ENCODE results near the gene VPS4B. TPM values are rescaled to one million over a fixed set of nuclear protein-coding genes. Genes with fewer than 3 reads are reported as not detected.

VPS4B gene
- total RNA-seq, 6 donors from 2014 or later = 24.1 to 63.7 (median 37.9) TPM

GRCh38 chr18:63350230-63350629, 72.0 kb downstream of the VPS4B start:
- no peaks in the 10 kb centered on the region for H3K9me3 ChIP-seq
- WGBS, 2 donors = 49 to 50% methylated on average over 2 of the region's 2 CpGs
- DNase-seq = no peak
- H3K27ac ChIP-seq = no peak overlapping the region
- H3K27me3 ChIP-seq = no peaks in the 10 kb centered on the region
- no peaks in the 10 kb centered on the region for H3K4me1 ChIP-seq
- H3K4me3 ChIP-seq = no peak overlapping the region
- no peak for TF ChIP-seq EP300 (IDR thresholded peaks at IDR 0.05)
- no peak for TF ChIP-seq POLR2A (IDR thresholded peaks at IDR 0.05)
- TF ChIP-seq CTCF (IDR thresholded peaks at IDR 0.05) = no peak
- TF ChIP-seq POLR2AphosphoS5 (IDR thresholded peaks at IDR 0.05) = no peak
- peaks cover 37 to 98% (median 71%) of the 10 kb centered on the region in 4 donors for H3K36me3 ChIP-seq
- no peak for ATAC-seq (ENCODE audit: low FRiP score in 2 of 2)

- TF ChIP-seq POLR2AphosphoS5 (IDR thresholded peaks at IDR 0.05) (no peak), EP300 (IDR thresholded peaks at IDR 0.05) (no peak)
- DNase-seq (no peak), ATAC-seq (ENCODE audit: low FRiP score in 2 of 2) (no peak)
- Histone ChIP-seq H3K9me3 (no peaks in the 10 kb centered on the region), H3K27ac (no peak overlapping the region), H3K36me3 (peaks cover 36 to 98% (median 69%) of the 10 kb centered on the region in 4 donors), H3K4me1 (no peaks in the 10 kb centered on the region), H3K4me3 (no peak overlapping the region), H3K27me3 (no peaks in the 10 kb centered on the region)
- WGBS, 2 donors = 94 to 97% methylated on average over 7 of the region's 7 CpGs
Measured at GRCh38 chr18:63348508-63349136, 73.7 kb downstream of the VPS4B start.

- ATAC-seq (ENCODE audit: low FRiP score in 2 of 2) (no peak), DNase-seq (no peak)
- Histone ChIP-seq H3K4me1 (peaks cover 0 to 5% (median 0%) of the 10 kb centered on the region in 4 donors), H3K27ac (no peak overlapping the region), H3K9me3 (no peaks in the 10 kb centered on the region), H3K36me3 (peaks cover 30 to 98% (median 66%) of the 10 kb centered on the region in 4 donors), H3K27me3 (no peaks in the 10 kb centered on the region), H3K4me3 (no peak overlapping the region)
- 91 to 95% methylated on average over 7 of the region's 7 CpGs for WGBS, 2 donors
- TF ChIP-seq POLR2A (IDR thresholded peaks at IDR 0.05) (no peak), POLR2AphosphoS5 (IDR thresholded peaks at IDR 0.05) (no peak), EP300 (IDR thresholded peaks at IDR 0.05) (no peak), CTCF (IDR thresholded peaks at IDR 0.05) (no peak)
Measured at GRCh38 chr18:63346480-63347183, 75.6 kb downstream of the VPS4B start.

- ATAC-seq (ENCODE audit: low FRiP score in 2 of 2) (no peak), DNase-seq (no peak)
- Histone ChIP-seq H3K36me3 (peaks cover 27 to 98% (median 64%) of the 10 kb centered on the region in 4 donors), H3K4me3 (no peak overlapping the region), H3K27ac (no peak overlapping the region), H3K9me3 (no peaks in the 10 kb centered on the region), H3K27me3 (no peaks in the 10 kb centered on the region), H3K4me1 (peaks cover 0 to 5% (median 0%) of the 10 kb centered on the region in 4 donors)
- WGBS, 2 donors = 66 to 90% methylated on average over 5 to 7 of the region's 7 CpGs
- TF ChIP-seq EP300 (IDR thresholded peaks at IDR 0.05) = no peak
- TF ChIP-seq POLR2AphosphoS5 (IDR thresholded peaks at IDR 0.05) = no peak
- TF ChIP-seq POLR2A (IDR thresholded peaks at IDR 0.05) = no peak
- TF ChIP-seq CTCF (IDR thresholded peaks at IDR 0.05) = no peak
Measured at GRCh38 chr18:63346031-63346430, 76.2 kb downstream of the VPS4B start.

GRCh38 chr18:63344918-63345317, 77.4 kb downstream of the VPS4B start:
- Histone ChIP-seq H3K9me3 (no peaks in the 10 kb centered on the region), H3K4me1 (peaks cover 0 to 5% (median 0%) of the 10 kb centered on the region in 4 donors), H3K4me3 (no peak overlapping the region), H3K36me3 (peaks cover 16 to 97% (median 60%) of the 10 kb centered on the region in 4 donors), H3K27ac (no peak overlapping the region), H3K27me3 (no peaks in the 10 kb centered on the region)
- TF ChIP-seq EP300 (IDR thresholded peaks at IDR 0.05) (no peak), CTCF (IDR thresholded peaks at IDR 0.05) (no peak), POLR2AphosphoS5 (IDR thresholded peaks at IDR 0.05) (no peak), POLR2A (IDR thresholded peaks at IDR 0.05) (no peak)
- no peak for ATAC-seq (ENCODE audit: low FRiP score in 2 of 2)
- 58 to 63% methylated on average over 2 of the region's 2 CpGs for WGBS, 2 donors
- DNase-seq = no peak
